ACC112 (cell line): ENCODE results near the gene SAP30.

Experiments used
- H2AFZ ChIP-seq: fragments of 200-600 bp; sonication (generic); one replicate; pipeline ENCODE4 v1.6.0; 2017; ENCODE audit warnings: antibody characterized with exemption, low read length; ENCODE audit not compliant: unreplicated experiment
- H3K27ac ChIP-seq: fragments of 200-600 bp; sonication (generic); 2 replicates; pipeline ENCODE4 v1.5.1; 2014; ENCODE audit warnings: low read depth, mild to moderate bottlenecking, antibody characterized with exemption, low read length, moderate library complexity
- H3K27me3 ChIP-seq: fragments of 200-600 bp; sonication (generic); 2 replicates; pipeline ENCODE4 v1.6.1; 2014; ENCODE audit warnings: mild to moderate bottlenecking, antibody characterized with exemption, low read length, moderate library complexity, mixed read lengths; ENCODE audit not compliant: insufficient read depth
- H3K36me3 ChIP-seq: fragments of 200-600 bp; sonication (generic); 2 replicates; pipeline ENCODE4 v1.6.1; 2016; ENCODE audit warnings: mild to moderate bottlenecking, antibody characterized with exemption, low read length, moderate library complexity, mixed read lengths; ENCODE audit not compliant: insufficient read depth
- H3K4me1 ChIP-seq: fragments of 200-600 bp; sonication (generic); one replicate; pipeline ENCODE4 v1.6.1; 2016; ENCODE audit warnings: low read length, mixed read lengths; ENCODE audit not compliant: insufficient read depth, unreplicated experiment, control insufficient read depth
- H3K4me3 ChIP-seq: fragments of 200-600 bp; sonication (generic); 2 replicates; pipeline ENCODE4 v1.5.1; 2014; ENCODE audit warnings: mild to moderate bottlenecking, low read depth, low read length
- H3K79me2 ChIP-seq: fragments of 200-600 bp; sonication (generic); one replicate; pipeline ENCODE4 v1.6.0; 2016; ENCODE audit warnings: low read length; ENCODE audit not compliant: control insufficient read depth, unreplicated experiment, insufficient read depth

Gene SAP30

GRCh38 chr4:173334891-173335752 is 35.6 kb upstream of the SAP30 start:
- H2AFZ ChIP-seq, result peak overlapping the region; percentile 64
- H3K79me2 ChIP-seq, result peaks cover 40% of the 10 kb centered on the region

GRCh38 chr4:173337463-173337862 is 33.3 kb upstream of the SAP30 start:
- no peak overlapping the region for H3K27ac ChIP-seq
- H3K4me1 ChIP-seq, result peaks cover 18% of the 10 kb centered on the region

More at GRCh38 chr4:173334891-173335752, 35.6 kb upstream of the SAP30 start:
- H3K4me1 ChIP-seq, result peaks cover 25% of the 10 kb centered on the region
- peak overlapping the region; percentile 86 for H3K27ac ChIP-seq
- H3K4me3 ChIP-seq, result peak overlapping the region; percentile 97
- H3K27me3 ChIP-seq, result no peaks in the 10 kb centered on the region
- peaks cover 27% of the 10 kb centered on the region for H3K36me3 ChIP-seq

GRCh38 chr4:173343832-173344397 is 26.8 kb upstream of the SAP30 start:
- no peak overlapping the region for H2AFZ ChIP-seq
- H3K36me3 ChIP-seq, result no peaks in the 10 kb centered on the region
- H3K4me3 ChIP-seq, result no peak overlapping the region
- peaks cover 17% of the 10 kb centered on the region for H3K4me1 ChIP-seq
- H3K27me3 ChIP-seq, result no peaks in the 10 kb centered on the region
- no peaks in the 10 kb centered on the region for H3K79me2 ChIP-seq
- no peak overlapping the region for H3K27ac ChIP-seq

More at GRCh38 chr4:173337463-173337862, 33.3 kb upstream of the SAP30 start:
- peaks cover 28% of the 10 kb centered on the region for H3K79me2 ChIP-seq
- H3K36me3 ChIP-seq, result peaks cover 9% of the 10 kb centered on the region
- peak overlapping the region; percentile 5 for H2AFZ ChIP-seq
- no peaks in the 10 kb centered on the region for H3K27me3 ChIP-seq
- H3K4me3 ChIP-seq, result no peak overlapping the region

DNA sequence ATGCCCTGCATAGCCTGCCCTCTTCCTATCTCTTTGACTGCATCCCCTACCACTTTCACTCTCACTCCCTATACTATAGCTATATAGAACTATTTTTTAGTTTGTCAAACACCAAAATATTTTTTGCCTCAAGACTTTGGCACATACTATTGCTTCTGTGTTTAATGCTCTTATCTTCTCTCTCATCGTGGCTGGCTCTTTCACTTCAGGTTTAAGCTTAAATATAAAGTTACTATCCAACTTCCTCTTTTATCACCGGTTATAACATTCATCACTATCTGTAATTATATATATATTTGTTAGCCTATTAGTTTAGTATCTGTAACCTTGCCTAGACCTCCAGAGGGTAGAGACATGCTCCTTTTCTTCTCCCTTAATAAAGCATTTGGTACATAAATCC is 25.1 kb upstream of the SAP30 start:
- Histone ChIP-seq H2AFZ (no peak overlapping the region), H3K27ac (no peak overlapping the region), H3K4me1 (peaks cover 17% of the 10 kb centered on the region), H3K36me3 (no peaks in the 10 kb centered on the region), H3K4me3 (peak overlapping the region; percentile 4; the same call in 1 of the 2 replicates), H3K79me2 (no peaks in the 10 kb centered on the region), H3K27me3 (no peaks in the 10 kb centered on the region)

- peaks cover 17% of the 10 kb centered on the region for H3K4me1 ChIP-seq
- no peaks in the 10 kb centered on the region for H3K27me3 ChIP-seq
- H3K36me3 ChIP-seq, result no peaks in the 10 kb centered on the region
- H3K27ac ChIP-seq, result no peak overlapping the region
- no peak overlapping the region for H2AFZ ChIP-seq
- peak overlapping the region; percentile 5; the same call in 1 of the 2 replicates for H3K4me3 ChIP-seq
- H3K79me2 ChIP-seq, result no peaks in the 10 kb centered on the region
Observed at GRCh38 chr4:173346074-173346473, 24.7 kb upstream of the SAP30 start.

GRCh38 chr4:173347467-173347866 is 23.3 kb upstream of the SAP30 start:
- Histone ChIP-seq H3K4me3 (no peak overlapping the region), H2AFZ (no peak overlapping the region), H3K36me3 (no peaks in the 10 kb centered on the region), H3K4me1 (peaks cover 17% of the 10 kb centered on the region), H3K27ac (no peak overlapping the region), H3K79me2 (no peaks in the 10 kb centered on the region), H3K27me3 (no peaks in the 10 kb centered on the region)

DNA sequence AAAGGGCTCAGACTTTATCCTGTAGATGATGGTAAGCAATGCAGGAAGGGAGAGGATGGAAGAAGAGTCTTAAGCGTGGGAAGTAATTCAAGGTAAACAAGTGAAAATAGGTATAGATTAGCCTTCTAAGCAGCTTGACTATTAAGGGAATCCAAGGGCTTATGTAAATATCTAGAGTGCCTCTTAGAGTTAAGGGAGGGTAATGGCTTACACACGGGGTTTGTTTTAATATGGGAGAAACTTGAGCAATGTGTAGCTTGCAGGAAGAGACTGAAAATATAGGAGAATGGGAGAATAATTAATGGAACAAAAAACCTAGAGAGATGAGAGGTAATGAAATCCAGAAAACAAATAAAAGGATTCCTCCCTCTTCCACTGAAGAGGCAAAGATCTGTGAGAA is 12.8 kb upstream of the SAP30 start:
- no peak overlapping the region for H2AFZ ChIP-seq
- H3K4me1 ChIP-seq, result no peaks in the 10 kb centered on the region
- no peak overlapping the region for H3K27ac ChIP-seq
- no peaks in the 10 kb centered on the region for H3K27me3 ChIP-seq
- no peak overlapping the region for H3K4me3 ChIP-seq
- H3K79me2 ChIP-seq, result no peaks in the 10 kb centered on the region
- no peaks in the 10 kb centered on the region for H3K36me3 ChIP-seq

- Histone ChIP-seq H3K27ac (no peak overlapping the region), H3K79me2 (peaks cover 4% of the 10 kb centered on the region), H3K4me1 (peaks cover 3% of the 10 kb centered on the region), H3K27me3 (no peaks in the 10 kb centered on the region), H3K36me3 (no peaks in the 10 kb centered on the region), H3K4me3 (no peak overlapping the region), H2AFZ (no peak overlapping the region)
Observed at GRCh38 chr4:173360587-173361221, 10.1 kb upstream of the SAP30 start.

DNA sequence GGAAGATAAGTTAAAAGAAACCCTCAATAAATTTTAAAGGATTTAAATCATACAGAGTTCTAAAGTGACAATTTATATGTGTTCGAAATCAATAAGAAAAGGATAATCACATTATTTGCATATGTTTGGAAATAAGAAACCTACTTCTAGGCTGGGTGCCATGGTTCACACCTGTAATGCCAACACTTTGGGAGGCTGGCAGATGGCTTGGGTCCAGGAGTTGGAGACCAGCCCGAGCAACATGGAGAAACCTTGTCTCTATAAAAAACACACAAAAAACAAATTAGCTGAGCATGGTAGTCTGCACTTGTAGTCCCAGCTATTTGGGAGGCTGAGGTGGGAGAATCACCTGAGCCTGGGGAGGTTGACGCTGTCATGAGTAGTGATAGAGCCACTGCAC is 8.1 kb upstream of the SAP30 start:
- Histone ChIP-seq H3K27me3 (no peaks in the 10 kb centered on the region), H2AFZ (no peak overlapping the region), H3K4me3 (no peak overlapping the region), H3K27ac (no peak overlapping the region), H3K36me3 (no peaks in the 10 kb centered on the region), H3K79me2 (peaks cover 8% of the 10 kb centered on the region), H3K4me1 (peaks cover 14% of the 10 kb centered on the region)

- Histone ChIP-seq H2AFZ (no peak overlapping the region), H3K4me3 (no peak overlapping the region), H3K36me3 (no peaks in the 10 kb centered on the region), H3K27me3 (no peaks in the 10 kb centered on the region), H3K4me1 (peaks cover 14% of the 10 kb centered on the region), H3K27ac (no peak overlapping the region), H3K79me2 (peaks cover 13% of the 10 kb centered on the region)
Observed at GRCh38 chr4:173365359-173365996, 5.3 kb upstream of the SAP30 start.
